Measurements from ENCODE around the gene ELOVL5. TPM values are rescaled to one million over a fixed set of nuclear protein-coding genes. Genes with fewer than 3 reads are reported as not detected.

ELOVL5 gene
- total RNA-seq, 1 donor from 2014 or later, result 185 TPM

- no peaks in the 10 kb centered on the region for H3K4me1 ChIP-seq
- Mint-ChIP-seq H3K36me3 (peaks cover 3% of the 10 kb centered on the region), H3K27me3 (ENCODE audit: insufficient read depth, low read depth) (peaks cover 2% of the 10 kb centered on the region), H3K9me3 (no peaks in the 10 kb centered on the region), H3K27ac (no peak overlapping the region), H3K4me1 (no peaks in the 10 kb centered on the region), H3K4me3 (no peak overlapping the region)
- TF ChIP-seq EZH2phosphoT487 (IDR thresholded peaks at IDR 0.05), result no peak
- TF ChIP-seq EZH2 (IDR thresholded peaks at IDR 0.05), result no peak
- TF ChIP-seq CTCF (IDR thresholded peaks at IDR 0.05), result no peak
- no peak overlapping the region for H3K4me2 ChIP-seq
- H3K79me2 ChIP-seq (ENCODE audit: low read depth), result no peaks in the 10 kb centered on the region
- H3K4me3 ChIP-seq, result no peak overlapping the region
- H3K9me3 ChIP-seq (ENCODE audit: low read depth), result no peaks in the 10 kb centered on the region
- no peaks in the 10 kb centered on the region for H3F3A ChIP-seq (ENCODE audit: low read depth)
- DNase-seq (ENCODE audit: low spot score), result no peak
- no peak overlapping the region for H3K27ac ChIP-seq
- no peak overlapping the region for H3K9ac ChIP-seq
- H4K20me1 ChIP-seq (ENCODE audit: low read depth), result no peaks in the 10 kb centered on the region
- H2AFZ ChIP-seq (replicated peaks), result no peak overlapping the region
- no peaks in the 10 kb centered on the region for H3K27me3 ChIP-seq
- no peaks in the 10 kb centered on the region for H3K36me3 ChIP-seq
Observed at GRCh38 chr6:53251033-53251672, 97.6 kb downstream of the ELOVL5 start.

- Histone ChIP-seq H3K27me3 (no peaks in the 10 kb centered on the region), H3K9ac (no peak overlapping the region), H3K4me3 (no peak overlapping the region), H3K4me2 (no peak overlapping the region), H3K27ac (no peak overlapping the region), H3K9me3 (ENCODE audit: low read depth) (no peaks in the 10 kb centered on the region), H4K20me1 (ENCODE audit: low read depth) (no peaks in the 10 kb centered on the region), H3K36me3 (no peaks in the 10 kb centered on the region), H3F3A (ENCODE audit: low read depth) (no peaks in the 10 kb centered on the region), H3K4me1 (no peaks in the 10 kb centered on the region), H3K79me2 (ENCODE audit: low read depth) (no peaks in the 10 kb centered on the region), H2AFZ (replicated peaks) (no peak overlapping the region)
- TF ChIP-seq EZH2phosphoT487 (IDR thresholded peaks at IDR 0.05), result no peak
- no peak for TF ChIP-seq CTCF (IDR thresholded peaks at IDR 0.05)
- TF ChIP-seq EZH2 (IDR thresholded peaks at IDR 0.05), result no peak
- peaks cover 2% of the 10 kb centered on the region for H3K27me3 Mint-ChIP-seq (ENCODE audit: insufficient read depth, low read depth)
- peaks cover 3% of the 10 kb centered on the region for H3K36me3 Mint-ChIP-seq
- no peaks in the 10 kb centered on the region for H3K9me3 Mint-ChIP-seq
- no peak for DNase-seq (ENCODE audit: low spot score)
- no peak overlapping the region for H3K27ac Mint-ChIP-seq
- H3K4me1 Mint-ChIP-seq, result no peaks in the 10 kb centered on the region
- H3K4me3 Mint-ChIP-seq, result no peak overlapping the region
Observed at GRCh38 chr6:53250176-53251032, 98.3 kb downstream of the ELOVL5 start.

GRCh38 chr6:53246924-53247323 lies 101.8 kb downstream of the ELOVL5 start:
- H3K36me3 Mint-ChIP-seq, result no peaks in the 10 kb centered on the region
- no peak overlapping the region for H3K9ac ChIP-seq
- H4K20me1 ChIP-seq (ENCODE audit: low read depth), result no peaks in the 10 kb centered on the region
- peak overlapping the region; percentile 2 for H2AFZ ChIP-seq (replicated peaks)
- no peaks in the 10 kb centered on the region for H3K36me3 ChIP-seq
- no peaks in the 10 kb centered on the region for H3K27me3 ChIP-seq
- H3F3A ChIP-seq (ENCODE audit: low read depth), result no peaks in the 10 kb centered on the region
- H3K27ac ChIP-seq, result no peak overlapping the region
- no peaks in the 10 kb centered on the region for H3K27me3 Mint-ChIP-seq (ENCODE audit: insufficient read depth, low read depth)
- H3K4me3 ChIP-seq, result no peak overlapping the region
- H3K9me3 ChIP-seq (ENCODE audit: low read depth), result no peaks in the 10 kb centered on the region
- no peaks in the 10 kb centered on the region for H3K79me2 ChIP-seq (ENCODE audit: low read depth)
- no peak for DNase-seq (ENCODE audit: low spot score)
- H3K9me3 Mint-ChIP-seq, result no peaks in the 10 kb centered on the region
- H3K4me1 ChIP-seq, result no peaks in the 10 kb centered on the region
- no peak for TF ChIP-seq EZH2phosphoT487 (IDR thresholded peaks at IDR 0.05)
- no peak for TF ChIP-seq CTCF (IDR thresholded peaks at IDR 0.05)
- no peak for TF ChIP-seq EZH2 (IDR thresholded peaks at IDR 0.05)
- no peak overlapping the region for H3K27ac Mint-ChIP-seq
- H3K4me3 Mint-ChIP-seq, result no peak overlapping the region
- no peaks in the 10 kb centered on the region for H3K4me1 Mint-ChIP-seq
- H3K4me2 ChIP-seq, result no peak overlapping the region

Data from neural progenitor cell (in vitro differentiated cells).